MM.1S (cell line): ENCODE measurements around the gene GNAI2.

Experiments used
- DNase-seq: peaks from one replicate; pipeline ENCODE4 v3.0.0-alpha.2; 2015
- H2AFZ ChIP-seq: fragments of 300-600 bp; sonication (generic); 2 replicates; pipeline ENCODE4 v1.6.0; 2016; ENCODE audit warnings: antibody characterized with exemption, low read length
- H3F3A ChIP-seq: fragments of 300-600 bp; sonication (generic); 2 replicates; pipeline ENCODE4 v1.6.1; 2016; ENCODE audit warnings: mild to moderate bottlenecking, antibody characterized with exemption, low read length, moderate library complexity, mixed read lengths; ENCODE audit not compliant: insufficient read depth
- H3K27ac ChIP-seq: fragments of 300-600 bp; sonication (generic); 2 replicates; pipeline ENCODE4 v1.5.1; 2016; ENCODE audit warnings: mild to moderate bottlenecking, low read length
- H3K27me3 ChIP-seq: fragments of 300-600 bp; sonication (generic); replicated peaks from 2 replicates; pipeline ENCODE4 v1.6.0; 2016; ENCODE audit warnings: low read length; ENCODE audit not compliant: insufficient read depth
- H3K36me3 ChIP-seq: fragments of 300-600 bp; sonication (generic); replicated peaks from 2 replicates; pipeline ENCODE4 v1.6.1; 2016; ENCODE audit warnings: mild to moderate bottlenecking, low read length, mixed read lengths; ENCODE audit not compliant: insufficient read depth
- H3K4me1 ChIP-seq: fragments of 300-600 bp; sonication (generic); 2 replicates; pipeline ENCODE4 v1.6.1; 2016; ENCODE audit warnings: low read length, mixed read lengths
- H3K4me2 ChIP-seq: fragments of 300-600 bp; sonication (generic); 2 replicates; pipeline ENCODE4 v1.6.0; 2016; ENCODE audit warnings: low read depth, low read length
- H3K4me3 ChIP-seq: fragments of 300-600 bp; sonication (generic); 2 replicates; pipeline ENCODE4 v1.5.1; 2016; ENCODE audit warnings: low read length, mixed read lengths
- H3K79me2 ChIP-seq: fragments of 300-600 bp; sonication (generic); 2 replicates; pipeline ENCODE4 v1.6.1; 2016; ENCODE audit warnings: mixed run types, low read length, mixed read lengths
- H3K9ac ChIP-seq: fragments of 300-600 bp; sonication (generic); 2 replicates; pipeline ENCODE4 v1.6.1; 2016; ENCODE audit warnings: low read length, mixed read lengths
- H3K9me2 ChIP-seq: fragments of 300-600 bp; sonication (generic); replicated peaks from 2 replicates; pipeline ENCODE4 v1.6.1; 2016; ENCODE audit warnings: mild to moderate bottlenecking, low read length, mixed read lengths; ENCODE audit not compliant: insufficient read depth
- H3K9me3 ChIP-seq: fragments of 300-600 bp; sonication (generic); replicated peaks from 2 replicates; pipeline ENCODE4 v1.6.1; 2016; ENCODE audit warnings: mild to moderate bottlenecking, low read length, mixed read lengths; ENCODE audit not compliant: insufficient read depth
- H4K20me1 ChIP-seq: fragments of 300-600 bp; sonication (generic); 2 replicates; pipeline ENCODE4 v1.6.1; 2016; ENCODE audit warnings: mild to moderate bottlenecking, low read length, moderate library complexity, mixed read lengths; ENCODE audit not compliant: insufficient read depth
- CTCF ChIP-seq: fragments of 300-600 bp; sonication (generic); IDR thresholded peaks from 2 replicates; pipeline ENCODE4 v1.5.1; 2016; ENCODE audit warnings: antibody characterized with exemption, low read length, mixed read lengths
- EZH2 ChIP-seq: fragments of 300-600 bp; sonication (generic); optimal IDR thresholded peaks from 2 replicates; pipeline ENCODE3; 2017; ENCODE audit warnings: low read depth, mild to moderate bottlenecking, antibody characterized with exemption, low read length, mixed read lengths
- EZH2phosphoT487 ChIP-seq: fragments of 300-600 bp; sonication (generic); IDR thresholded peaks from 2 replicates; pipeline ENCODE4 v1.6.1; 2018; ENCODE audit warnings: antibody characterized with exemption, low read length

The GNAI2 gene

GRCh38 chr3:50205413-50206276 lies 30.4 kb upstream of the GNAI2 start:
- Histone ChIP-seq H3K4me1 (no peaks in the 10 kb centered on the region), H3K79me2 (no peaks in the 10 kb centered on the region), H3K36me3 (no peaks in the 10 kb centered on the region), H3K9ac (no peak overlapping the region), H3K27ac (no peak overlapping the region), H3K9me2 (no peaks in the 10 kb centered on the region), H3K4me3 (no peak overlapping the region), H3K4me2 (peak overlapping the region; percentile 37; the same call in 1 of the 2 replicates), H2AFZ (no peak overlapping the region), H3K9me3 (no peaks in the 10 kb centered on the region), H4K20me1 (no peaks in the 10 kb centered on the region; the same call in 1 of the 2 replicates), H3K27me3 (peaks cover 87% of the 10 kb centered on the region), H3F3A (no peaks in the 10 kb centered on the region)
- no peak for DNase-seq
- TF ChIP-seq EZH2phosphoT487 (no peak), CTCF (no peak), EZH2 (no peak)

GRCh38 chr3:50207359-50208042 lies 28.5 kb upstream of the GNAI2 start:
- Histone ChIP-seq H3F3A (no peaks in the 10 kb centered on the region), H3K36me3 (no peaks in the 10 kb centered on the region), H3K9me2 (no peaks in the 10 kb centered on the region), H3K27ac (no peak overlapping the region), H4K20me1 (no peaks in the 10 kb centered on the region; the same call in 1 of the 2 replicates), H3K4me2 (no peak overlapping the region), H3K4me1 (no peaks in the 10 kb centered on the region), H3K4me3 (no peak overlapping the region), H3K9me3 (no peaks in the 10 kb centered on the region), H3K9ac (no peak overlapping the region), H3K27me3 (peaks cover 79% of the 10 kb centered on the region), H2AFZ (no peak overlapping the region), H3K79me2 (no peaks in the 10 kb centered on the region)
- TF ChIP-seq EZH2phosphoT487 = no peak
- TF ChIP-seq CTCF = no peak
- no peak for TF ChIP-seq EZH2
- no peak for DNase-seq

- TF ChIP-seq CTCF = no peak
- TF ChIP-seq EZH2 = no peak
- no peak for TF ChIP-seq EZH2phosphoT487
- no peak overlapping the region for H2AFZ ChIP-seq
- H4K20me1 ChIP-seq = no peaks in the 10 kb centered on the region; the same call in 1 of the 2 replicates
- peaks cover 73% of the 10 kb centered on the region for H3K27me3 ChIP-seq
- no peaks in the 10 kb centered on the region for H3K79me2 ChIP-seq
- H3K4me2 ChIP-seq = no peak overlapping the region
- no peaks in the 10 kb centered on the region for H3F3A ChIP-seq
- H3K9ac ChIP-seq = no peak overlapping the region
- no peak overlapping the region for H3K27ac ChIP-seq
- no peak overlapping the region for H3K4me3 ChIP-seq
- no peaks in the 10 kb centered on the region for H3K9me2 ChIP-seq
- H3K9me3 ChIP-seq = no peaks in the 10 kb centered on the region
- H3K4me1 ChIP-seq = no peaks in the 10 kb centered on the region
- DNase-seq = no peak
- H3K36me3 ChIP-seq = no peaks in the 10 kb centered on the region
These were observed 27.2 kb upstream of the GNAI2 start for GRCh38 chr3:50208677-50209344.
